B cell (primary cell): ENCODE data around the gene PUM2.

Experiments
- CTCF ChIP-seq: fragments of 200-600 bp; IDR thresholded peaks from one replicate; pipeline ENCODE4 v1.8.0; 2022; ENCODE audit warnings: antibody characterized with exemption, mild to moderate bottlenecking
- EZH2 ChIP-seq: IDR thresholded peaks from 2 replicates; pipeline ENCODE4 v1.6.1; 2012; ENCODE audit warnings: borderline replicate concordance, low read depth, mild to moderate bottlenecking, moderate library complexity, low read length; ENCODE audit not compliant: insufficient read depth, poor library complexity, severe bottlenecking

GRCh38 chr2:20355131-20355530 is 4.5 kb upstream of the PUM2 start:
- TF ChIP-seq CTCF = no peak
- TF ChIP-seq EZH2 = no peak
